Measurements from ENCODE around the gene AIFM3. TPM values are rescaled to one million over a fixed set of nuclear protein-coding genes. Genes with fewer than 3 reads are reported as not detected.
A peak's percentile ranks its signal among the peaks of the same experiment; 100 is the strongest.

Gene AIFM3
- total and polyA plus RNA-seq, 2 donors, result 0.57 to 3.3 TPM

DNA sequence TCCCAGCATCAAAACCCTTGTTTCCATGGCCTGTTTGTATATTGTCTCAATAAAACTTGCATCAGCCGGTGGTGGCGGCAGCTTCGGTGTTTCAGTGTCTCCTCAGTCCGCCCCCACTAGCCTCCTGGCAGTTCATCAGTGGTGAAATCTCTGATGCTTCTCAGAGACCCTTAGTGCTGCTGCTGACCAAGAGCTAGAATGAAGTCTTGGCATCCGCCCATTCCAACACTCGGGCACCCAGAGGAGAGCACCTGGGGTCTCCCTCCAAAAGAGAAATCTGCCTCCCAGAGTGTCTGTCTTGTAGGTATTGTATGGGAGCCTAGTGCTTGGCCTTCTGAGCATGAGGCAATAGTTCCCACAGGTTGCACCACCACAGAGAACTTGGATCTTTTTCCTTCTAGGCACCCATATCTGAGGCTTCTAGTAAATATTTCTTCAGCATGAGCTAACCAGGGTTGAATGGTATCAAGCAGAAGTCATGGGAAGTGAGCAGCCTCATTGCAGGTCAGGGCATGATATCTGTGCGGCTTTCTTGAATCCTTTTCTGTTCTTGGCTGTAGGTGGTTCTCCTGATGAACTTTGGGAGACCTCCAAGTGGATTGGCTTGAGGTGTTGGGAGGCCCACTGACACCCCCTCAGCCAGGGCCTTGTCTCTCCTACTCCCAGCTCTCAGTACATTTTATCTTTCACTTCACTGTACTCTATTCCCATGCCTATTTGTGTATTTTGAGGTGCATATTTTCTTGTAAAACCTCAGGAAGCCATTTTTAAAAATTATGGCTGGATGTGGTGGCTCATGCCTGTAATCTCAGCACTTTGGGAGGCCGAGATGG lies 13.2 kb upstream of the AIFM3 start:
- peaks cover 28 to 35% of the 10 kb centered on the region in 2 donors for H3K27me3 ChIP-seq (ENCODE audit: control insufficient read depth in 2 of 2, insufficient read depth in 1 of 2, low read length in 1 of 2)
- peaks cover 0 to 17% of the 10 kb centered on the region in 2 donors for H3K4me1 ChIP-seq (ENCODE audit: control insufficient read depth in 2 of 2, insufficient read depth in 2 of 2, low read length in 2 of 2)
- no peak overlapping the region for H3K27ac ChIP-seq (ENCODE audit: low read depth in 1 of 2, low read length in 1 of 2)
- H3K36me3 ChIP-seq (ENCODE audit: control insufficient read depth in 2 of 2, insufficient read depth in 2 of 2, low read length in 1 of 2), result peaks cover 50% of the 10 kb centered on the region in 2 donors
- 97% methylated on average over 8 of the region's 8 CpGs for WGBS
- DNase-seq (ENCODE audit: low read depth in 6 of 9, low spot score in 9 of 9), result no peak
- H3K4me3 ChIP-seq (ENCODE audit: low read length in 2 of 2), result no peak overlapping the region
- H3K9me3 ChIP-seq (ENCODE audit: control insufficient read depth in 2 of 2, insufficient read depth in 1 of 2, low read length in 1 of 2), result peaks cover 1 to 5% of the 10 kb centered on the region in 2 donors

DNA sequence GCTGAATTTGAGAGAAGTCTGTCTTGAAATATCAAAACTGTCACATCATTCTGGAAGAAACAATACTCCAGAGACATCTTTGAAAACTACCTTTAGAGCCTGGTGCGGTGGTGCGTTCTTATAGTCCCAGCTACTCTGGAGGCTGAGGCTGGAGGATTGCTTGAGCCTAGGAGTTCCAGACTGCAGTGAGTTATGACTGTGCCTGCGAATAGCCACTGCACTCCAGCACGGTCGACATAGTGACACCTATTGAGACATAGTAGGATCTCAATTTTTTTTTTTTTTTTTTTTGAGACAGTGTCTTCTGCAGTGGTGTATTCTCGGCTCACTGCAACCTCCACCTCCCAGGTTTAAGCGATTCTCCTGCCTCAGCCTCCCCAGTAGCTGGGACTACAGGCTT lies 11.5 kb upstream of the AIFM3 start:
- WGBS, result 92% methylated on average over 7 of the region's 7 CpGs
- H3K4me1 ChIP-seq (ENCODE audit: control insufficient read depth in 2 of 2, insufficient read depth in 2 of 2, low read length in 2 of 2), result peaks cover 0 to 6% of the 10 kb centered on the region in 2 donors
- DNase-seq (ENCODE audit: low read depth in 6 of 9, low spot score in 9 of 9), result no peak
- H3K27me3 ChIP-seq (ENCODE audit: control insufficient read depth in 2 of 2, insufficient read depth in 1 of 2, low read length in 1 of 2), result peaks cover 28 to 49% of the 10 kb centered on the region in 2 donors
- peaks cover 1 to 5% of the 10 kb centered on the region in 2 donors for H3K9me3 ChIP-seq (ENCODE audit: control insufficient read depth in 2 of 2, insufficient read depth in 1 of 2, low read length in 1 of 2)
- H3K4me3 ChIP-seq (ENCODE audit: low read length in 2 of 2), result no peak overlapping the region
- H3K27ac ChIP-seq (ENCODE audit: low read depth in 1 of 2, low read length in 1 of 2), result no peak overlapping the region
- peaks cover 35 to 36% of the 10 kb centered on the region in 2 donors for H3K36me3 ChIP-seq (ENCODE audit: control insufficient read depth in 2 of 2, insufficient read depth in 2 of 2, low read length in 1 of 2)

DNA sequence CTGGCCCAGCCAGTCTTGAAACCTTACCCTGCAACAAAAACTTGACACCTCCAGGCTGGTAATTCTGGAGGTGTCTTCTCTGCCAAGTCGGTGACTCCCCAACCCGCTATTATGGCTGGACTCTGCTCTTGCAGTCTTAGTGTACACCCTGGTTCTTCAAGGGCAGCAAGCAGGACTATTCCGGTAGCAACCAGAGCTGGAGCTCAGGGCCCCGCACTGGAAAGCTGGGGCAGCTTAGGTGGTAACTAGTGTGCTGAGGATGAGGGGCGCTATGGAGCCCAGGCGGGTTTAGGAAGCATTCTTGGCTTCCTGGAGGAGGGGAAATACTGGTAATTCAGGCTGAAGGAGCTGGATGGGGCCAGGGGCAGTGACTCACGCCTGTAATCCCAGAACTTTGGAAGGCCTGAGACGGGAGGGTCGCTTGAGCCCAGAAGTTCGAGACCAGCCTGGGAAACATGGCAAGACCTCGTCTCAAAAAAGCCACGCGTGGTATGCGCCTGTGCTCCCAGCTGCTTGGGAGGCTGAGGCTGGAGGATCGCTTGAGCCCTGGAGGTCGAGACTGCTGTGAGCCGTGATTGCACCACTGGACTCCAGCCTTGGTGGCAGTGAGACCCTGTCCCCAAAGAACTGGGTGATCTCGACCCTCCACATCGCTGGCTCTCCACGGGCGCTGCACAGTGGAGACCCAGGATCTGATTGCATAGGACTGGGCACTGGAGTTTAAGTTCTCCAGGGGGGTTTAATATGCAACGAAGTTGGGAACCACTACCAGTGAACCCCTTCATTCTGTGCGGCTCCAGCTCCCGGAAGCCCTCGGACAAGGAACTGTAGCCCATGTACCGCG lies 10.6 kb upstream of the AIFM3 start:
- peaks cover 28 to 51% of the 10 kb centered on the region in 2 donors for H3K27me3 ChIP-seq (ENCODE audit: control insufficient read depth in 2 of 2, insufficient read depth in 1 of 2, low read length in 1 of 2)
- peaks cover 1 to 5% of the 10 kb centered on the region in 2 donors for H3K9me3 ChIP-seq (ENCODE audit: control insufficient read depth in 2 of 2, insufficient read depth in 1 of 2, low read length in 1 of 2)
- peaks cover 25 to 26% of the 10 kb centered on the region in 2 donors for H3K36me3 ChIP-seq (ENCODE audit: control insufficient read depth in 2 of 2, insufficient read depth in 2 of 2, low read length in 1 of 2)
- H3K4me1 ChIP-seq (ENCODE audit: control insufficient read depth in 2 of 2, insufficient read depth in 2 of 2, low read length in 2 of 2), result peaks cover 0 to 6% of the 10 kb centered on the region in 2 donors
- H3K4me3 ChIP-seq (ENCODE audit: low read length in 2 of 2), result peak overlapping the region; percentile 20 to 26
- 61% methylated on average over 27 of the region's 27 CpGs for WGBS
- H3K27ac ChIP-seq (ENCODE audit: low read depth in 1 of 2, low read length in 1 of 2), result no peak overlapping the region
- DNase-seq (ENCODE audit: low read depth in 6 of 9, low spot score in 9 of 9), result no peak

DNA sequence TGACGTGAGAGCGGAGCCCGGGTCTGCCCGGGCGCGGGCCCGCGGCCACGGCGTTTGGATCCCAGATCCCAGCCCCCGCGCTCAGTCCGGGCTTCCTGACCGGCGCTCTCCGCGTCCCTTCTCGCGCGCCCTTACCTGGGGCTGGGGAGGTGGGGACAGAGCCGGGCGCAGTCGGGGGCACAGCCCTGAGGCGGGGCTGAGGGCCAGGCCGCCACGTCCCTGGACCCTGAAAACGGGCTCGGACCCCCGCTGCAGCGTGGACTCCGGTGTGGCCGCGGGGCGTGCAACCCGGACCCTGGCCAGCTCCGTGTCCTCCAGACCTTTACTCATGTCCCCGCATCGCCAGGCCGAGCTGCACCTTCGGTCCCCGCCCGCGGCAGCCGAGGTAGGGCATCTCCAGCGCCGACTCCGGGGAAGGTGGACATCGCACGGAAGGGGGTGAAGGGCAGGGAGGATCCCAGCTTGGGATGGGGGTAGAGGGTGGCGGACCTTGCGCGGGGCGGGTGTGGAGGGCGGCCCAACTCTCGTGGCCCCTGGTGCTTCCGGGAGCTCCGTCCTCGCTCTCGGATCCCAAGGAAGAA lies 9.9 kb upstream of the AIFM3 start:
- DNase-seq (ENCODE audit: low read depth in 6 of 9, low spot score in 9 of 9), result no peak
- H3K4me1 ChIP-seq (ENCODE audit: control insufficient read depth in 2 of 2, insufficient read depth in 2 of 2, low read length in 2 of 2), result peaks cover 0 to 6% of the 10 kb centered on the region in 2 donors
- no peak overlapping the region for H3K27ac ChIP-seq (ENCODE audit: low read depth in 1 of 2, low read length in 1 of 2)
- 2% methylated on average over 59 of the region's 59 CpGs for WGBS
- peaks cover 1 to 5% of the 10 kb centered on the region in 2 donors for H3K9me3 ChIP-seq (ENCODE audit: control insufficient read depth in 2 of 2, insufficient read depth in 1 of 2, low read length in 1 of 2)
- H3K4me3 ChIP-seq (ENCODE audit: low read length in 2 of 2), result peak overlapping the region; percentile 20 to 26
- H3K27me3 ChIP-seq (ENCODE audit: control insufficient read depth in 2 of 2, insufficient read depth in 1 of 2, low read length in 1 of 2), result peaks cover 28 to 51% of the 10 kb centered on the region in 2 donors
- peaks cover 18 to 19% of the 10 kb centered on the region in 2 donors for H3K36me3 ChIP-seq (ENCODE audit: control insufficient read depth in 2 of 2, insufficient read depth in 2 of 2, low read length in 1 of 2)

- Histone ChIP-seq H3K27me3 (ENCODE audit: control insufficient read depth in 2 of 2, insufficient read depth in 1 of 2, low read length in 1 of 2) (peaks cover 28 to 56% of the 10 kb centered on the region in 2 donors), H3K27ac (ENCODE audit: low read depth in 1 of 2, low read length in 1 of 2) (no peak overlapping the region), H3K9me3 (ENCODE audit: control insufficient read depth in 2 of 2, insufficient read depth in 1 of 2, low read length in 1 of 2) (peaks cover 1 to 5% of the 10 kb centered on the region in 2 donors), H3K4me1 (ENCODE audit: control insufficient read depth in 2 of 2, insufficient read depth in 2 of 2, low read length in 2 of 2) (peaks cover 0 to 6% of the 10 kb centered on the region in 2 donors), H3K36me3 (ENCODE audit: control insufficient read depth in 2 of 2, insufficient read depth in 2 of 2, low read length in 1 of 2) (peaks cover 12 to 13% of the 10 kb centered on the region in 2 donors), H3K4me3 (ENCODE audit: low read length in 2 of 2) (peak overlapping the region; percentile 20 to 26)
- DNase-seq (ENCODE audit: low read depth in 6 of 9, low spot score in 9 of 9), result no peak
- 6% methylated on average over 32 of the region's 32 CpGs for WGBS
These were observed 9.2 kb upstream of the AIFM3 start for GRCh38 chr22:20957683-20958431.

DNA sequence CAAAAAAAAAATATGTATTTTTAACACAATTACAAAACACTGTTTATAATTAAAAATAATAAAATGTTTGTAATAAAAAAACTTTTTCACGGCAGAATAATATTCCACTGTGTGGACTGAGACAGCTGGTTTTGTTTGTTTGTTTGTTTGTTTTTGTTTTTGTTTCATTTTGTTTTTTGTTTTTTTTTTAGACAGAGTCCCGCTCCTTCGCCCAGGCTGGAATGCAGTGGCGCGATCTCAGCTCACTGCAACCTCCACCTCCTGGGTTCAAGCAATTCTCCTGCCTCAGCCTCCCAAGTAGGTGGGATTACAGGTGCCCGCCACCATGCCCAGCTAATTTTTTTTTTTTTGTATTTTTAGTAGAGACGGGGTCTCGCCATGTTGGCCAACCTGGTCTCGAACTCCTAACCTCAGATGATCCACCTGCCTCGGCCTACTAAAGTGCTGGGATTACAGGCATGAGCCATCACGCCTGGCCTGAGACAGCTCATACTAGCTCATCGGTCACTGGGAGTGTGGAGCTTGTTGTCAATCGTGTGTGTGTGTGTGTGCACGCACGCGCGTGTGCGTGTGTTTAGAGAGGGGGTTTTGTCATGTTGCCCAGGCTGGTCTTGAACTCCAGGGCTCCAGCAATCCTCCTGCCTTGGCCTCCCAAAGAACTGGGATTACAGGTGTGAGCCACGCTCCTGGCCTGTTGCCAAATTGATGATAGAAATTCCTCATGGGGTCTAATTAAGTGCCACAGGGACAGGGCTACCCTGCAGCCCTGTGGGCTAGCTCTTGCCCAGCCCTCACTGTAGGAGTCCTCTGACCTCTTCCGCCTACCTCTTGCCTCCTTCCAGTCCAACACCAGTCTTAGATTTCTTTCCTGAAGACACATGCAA lies 7.2 kb upstream of the AIFM3 start:
- 98% methylated on average over 20 of the region's 20 CpGs for WGBS
- Histone ChIP-seq H3K27ac (ENCODE audit: low read depth in 1 of 2, low read length in 1 of 2) (no peak overlapping the region), H3K4me3 (ENCODE audit: low read length in 2 of 2) (no peak overlapping the region), H3K36me3 (ENCODE audit: control insufficient read depth in 2 of 2, insufficient read depth in 2 of 2, low read length in 1 of 2) (peaks cover 0 to 3% of the 10 kb centered on the region in 2 donors), H3K9me3 (ENCODE audit: control insufficient read depth in 2 of 2, insufficient read depth in 1 of 2, low read length in 1 of 2) (peaks cover 1 to 5% of the 10 kb centered on the region in 2 donors), H3K27me3 (ENCODE audit: control insufficient read depth in 2 of 2, insufficient read depth in 1 of 2, low read length in 1 of 2) (peaks cover 36 to 76% of the 10 kb centered on the region in 2 donors), H3K4me1 (ENCODE audit: control insufficient read depth in 2 of 2, insufficient read depth in 2 of 2, low read length in 2 of 2) (peaks cover 0 to 7% of the 10 kb centered on the region in 2 donors)
- no peak for DNase-seq (ENCODE audit: low read depth in 6 of 9, low spot score in 9 of 9)

GRCh38 chr22:20960609-20961008 lies 6.4 kb upstream of the AIFM3 start:
- DNase-seq (ENCODE audit: low read depth in 6 of 9, low spot score in 9 of 9), result no peak
- H3K4me3 ChIP-seq (ENCODE audit: low read length in 2 of 2), result no peak overlapping the region
- no peak overlapping the region for H3K27ac ChIP-seq (ENCODE audit: low read depth in 1 of 2, low read length in 1 of 2)
- 96% methylated on average over 4 of the region's 4 CpGs for WGBS
- peaks cover 41 to 80% of the 10 kb centered on the region in 2 donors for H3K27me3 ChIP-seq (ENCODE audit: control insufficient read depth in 2 of 2, insufficient read depth in 1 of 2, low read length in 1 of 2)
- H3K36me3 ChIP-seq (ENCODE audit: control insufficient read depth in 2 of 2, insufficient read depth in 2 of 2, low read length in 1 of 2), result peaks cover 0 to under 1% of the 10 kb centered on the region in 2 donors
- peaks cover 1 to 5% of the 10 kb centered on the region in 2 donors for H3K9me3 ChIP-seq (ENCODE audit: control insufficient read depth in 2 of 2, insufficient read depth in 1 of 2, low read length in 1 of 2)
- H3K4me1 ChIP-seq (ENCODE audit: control insufficient read depth in 2 of 2, insufficient read depth in 2 of 2, low read length in 2 of 2), result peaks cover 0 to 10% of the 10 kb centered on the region in 2 donors
